Smooth muscle cell (in vitro differentiated cells): Measurements from ENCODE around the gene ZNF134. TPM values are rescaled to one million over a fixed set of nuclear protein-coding genes. Genes with fewer than 3 reads are reported as not detected.

Experiments used
- DNase-seq: peaks from one replicate; lab custom pipeline; 2025; ENCODE audit not compliant: unreplicated experiment; lab: John Stamatoyannopoulos, UW
- H2AFZ ChIP-seq: fragments of 200-600 bp; sonication (generic); 2 replicates; pipeline ENCODE4 v1.6.0; 2016; ENCODE audit warnings: antibody characterized with exemption, low read depth, mild to moderate bottlenecking
- H3F3A ChIP-seq: fragments of 200-600 bp; sonication (generic); 2 replicates; pipeline ENCODE4 v1.6.0; 2017; ENCODE audit warnings: antibody characterized with exemption, low read depth
- H3K27ac ChIP-seq: fragments of 200-600 bp; sonication (generic); 2 replicates; pipeline ENCODE4 v1.5.1; 2016; ENCODE audit warnings: low read depth, mild to moderate bottlenecking
- H3K27me3 ChIP-seq: fragments of 200-600 bp; sonication (generic); 2 replicates; pipeline ENCODE4 v1.6.1; 2016; ENCODE audit warnings: low read depth, mild to moderate bottlenecking
- H3K36me3 ChIP-seq: fragments of 200-600 bp; sonication (generic); 2 replicates; pipeline ENCODE4 v1.5.1; 2016; ENCODE audit warnings: low read depth
- H3K4me1 ChIP-seq: fragments of 200-600 bp; sonication (generic); 2 replicates; pipeline ENCODE4 v1.5.1; 2016; ENCODE audit warnings: low read depth
- H3K4me2 ChIP-seq: fragments of 200-600 bp; sonication (generic); 2 replicates; pipeline ENCODE4 v1.6.0; 2016; ENCODE audit warnings: mild to moderate bottlenecking
- H3K4me3 ChIP-seq: fragments of 200-600 bp; sonication (generic); 2 replicates; pipeline ENCODE4 v1.5.1; 2016; ENCODE audit warnings: mild to moderate bottlenecking
- H3K79me2 ChIP-seq: fragments of 200-600 bp; sonication (generic); 2 replicates; pipeline ENCODE4 v1.6.0; 2016; ENCODE audit warnings: low read depth, mild to moderate bottlenecking
- H3K9ac ChIP-seq: fragments of 200-600 bp; sonication (generic); 2 replicates; pipeline ENCODE4 v1.6.0; 2016; ENCODE audit warnings: low read depth
- H3K9me3 ChIP-seq: fragments of 200-600 bp; sonication (generic); replicated peaks from 2 replicates; pipeline ENCODE4 v1.5.1; 2016; ENCODE audit warnings: low read depth
- H4K20me1 ChIP-seq: fragments of 200-600 bp; sonication (generic); 2 replicates; pipeline ENCODE4 v1.6.0; 2016; ENCODE audit warnings: low read depth
- WGBS: methylation state at CpG from one replicate; pipeline ENCODE4 v1.1.7; 2016; ENCODE audit warnings: low lambda C conversion rate; 5-methylcytosine and 5-hydroxymethylcytosine counted together
- polyA plus RNA-seq: library from polyadenylated mRNA; unstranded; fragments of >200 nt; fragmentation: Nextera tagmentation; extraction: Ambion mirVana; gene quantifications from 2 replicates; pipeline ENCODE4 v1.2.1, GENCODE V29; 2016
- total RNA-seq: library from RNA; depleted of rRNA; stranded (reverse); fragments of >200 nt; gene quantifications from 2 replicates; pipeline ENCODE4 v1.2.3, GENCODE V29; 2014
- TF ChIP-seq, protein P1 (sequence below): fragments of 200-600 bp; sonication (generic); IDR thresholded peaks from 2 replicates; pipeline ENCODE4 v1.5.1; 2017; ENCODE audit warnings: borderline replicate concordance, mild to moderate bottlenecking, antibody characterized with exemption; ENCODE audit not compliant: insufficient read depth, poor library complexity, severe bottlenecking

Gene ZNF134
- total and polyA plus RNA-seq, 2 experiments from 2014 or later, result 7.0 to 27.6 TPM

DNA sequence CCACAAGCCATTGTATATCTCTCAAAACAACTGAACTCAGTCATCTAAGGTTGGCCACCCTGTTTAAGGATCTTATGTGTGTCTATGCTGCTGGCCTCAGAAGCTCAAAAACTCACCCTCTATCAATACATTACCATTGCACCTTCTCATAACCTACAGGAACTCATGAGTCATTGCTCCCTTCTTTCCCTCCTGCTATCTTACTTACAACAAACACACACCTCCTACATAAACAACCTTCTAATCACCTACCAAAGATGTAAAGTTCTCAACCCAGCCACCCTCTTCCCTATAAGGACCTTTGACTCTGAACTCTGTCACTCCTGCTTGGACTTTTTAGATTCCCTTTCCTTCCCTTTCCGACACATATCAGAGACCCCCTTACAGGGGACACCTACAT is 41.4 kb downstream of the ZNF134 start:
- peaks cover 9% of the 10 kb centered on the region for H3K27me3 ChIP-seq
- 61% methylated on average over 1 of the region's 1 CpG for WGBS
- no peaks in the 10 kb centered on the region for H3K36me3 ChIP-seq
- no peak overlapping the region for H2AFZ ChIP-seq
- H3K4me1 ChIP-seq, result no peaks in the 10 kb centered on the region
- no peak overlapping the region for H3K4me3 ChIP-seq
- no peaks in the 10 kb centered on the region for H3K79me2 ChIP-seq
- no peak overlapping the region for H3K4me2 ChIP-seq
- no peaks in the 10 kb centered on the region for H4K20me1 ChIP-seq
- no peaks in the 10 kb centered on the region for H3F3A ChIP-seq
- H3K9me3 ChIP-seq, result no peaks in the 10 kb centered on the region
- TF ChIP-seq, protein P1, sequence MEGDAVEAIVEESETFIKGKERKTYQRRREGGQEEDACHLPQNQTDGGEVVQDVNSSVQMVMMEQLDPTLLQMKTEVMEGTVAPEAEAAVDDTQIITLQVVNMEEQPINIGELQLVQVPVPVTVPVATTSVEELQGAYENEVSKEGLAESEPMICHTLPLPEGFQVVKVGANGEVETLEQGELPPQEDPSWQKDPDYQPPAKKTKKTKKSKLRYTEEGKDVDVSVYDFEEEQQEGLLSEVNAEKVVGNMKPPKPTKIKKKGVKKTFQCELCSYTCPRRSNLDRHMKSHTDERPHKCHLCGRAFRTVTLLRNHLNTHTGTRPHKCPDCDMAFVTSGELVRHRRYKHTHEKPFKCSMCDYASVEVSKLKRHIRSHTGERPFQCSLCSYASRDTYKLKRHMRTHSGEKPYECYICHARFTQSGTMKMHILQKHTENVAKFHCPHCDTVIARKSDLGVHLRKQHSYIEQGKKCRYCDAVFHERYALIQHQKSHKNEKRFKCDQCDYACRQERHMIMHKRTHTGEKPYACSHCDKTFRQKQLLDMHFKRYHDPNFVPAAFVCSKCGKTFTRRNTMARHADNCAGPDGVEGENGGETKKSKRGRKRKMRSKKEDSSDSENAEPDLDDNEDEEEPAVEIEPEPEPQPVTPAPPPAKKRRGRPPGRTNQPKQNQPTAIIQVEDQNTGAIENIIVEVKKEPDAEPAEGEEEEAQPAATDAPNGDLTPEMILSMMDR, result no peak
- no peak overlapping the region for H3K9ac ChIP-seq
- no peak overlapping the region for H3K27ac ChIP-seq
- DNase-seq, result no peak

DNA sequence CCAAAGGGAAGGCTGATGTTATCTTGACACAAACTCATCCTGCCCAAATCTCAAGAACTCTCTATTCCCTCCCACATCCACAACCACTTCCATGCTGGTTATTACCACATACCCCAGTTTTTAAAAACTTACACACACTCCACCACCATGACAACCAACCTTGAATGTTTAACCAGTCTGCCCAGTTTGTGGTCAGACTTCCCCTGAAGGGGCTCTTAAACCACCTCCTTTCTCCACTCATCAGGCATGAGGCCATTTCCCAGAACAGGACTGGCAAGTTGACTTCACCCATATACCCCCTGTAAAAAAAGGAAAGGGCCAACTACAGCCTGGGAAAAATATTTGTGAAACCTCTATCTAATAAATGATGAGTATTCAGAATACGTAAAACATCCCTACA is 42.3 kb downstream of the ZNF134 start:
- Histone ChIP-seq H3K36me3 (no peaks in the 10 kb centered on the region), H3F3A (no peaks in the 10 kb centered on the region), H3K79me2 (no peaks in the 10 kb centered on the region), H3K27ac (no peak overlapping the region), H3K4me1 (no peaks in the 10 kb centered on the region), H3K4me2 (no peak overlapping the region), H2AFZ (no peak overlapping the region), H3K27me3 (peaks cover 9% of the 10 kb centered on the region), H3K9me3 (no peaks in the 10 kb centered on the region), H3K4me3 (no peak overlapping the region), H4K20me1 (no peaks in the 10 kb centered on the region), H3K9ac (no peak overlapping the region)
- WGBS, result 67% methylated on average over 1 of the region's 1 CpG
- no peak for DNase-seq
- TF ChIP-seq, protein P1, result no peak

DNA sequence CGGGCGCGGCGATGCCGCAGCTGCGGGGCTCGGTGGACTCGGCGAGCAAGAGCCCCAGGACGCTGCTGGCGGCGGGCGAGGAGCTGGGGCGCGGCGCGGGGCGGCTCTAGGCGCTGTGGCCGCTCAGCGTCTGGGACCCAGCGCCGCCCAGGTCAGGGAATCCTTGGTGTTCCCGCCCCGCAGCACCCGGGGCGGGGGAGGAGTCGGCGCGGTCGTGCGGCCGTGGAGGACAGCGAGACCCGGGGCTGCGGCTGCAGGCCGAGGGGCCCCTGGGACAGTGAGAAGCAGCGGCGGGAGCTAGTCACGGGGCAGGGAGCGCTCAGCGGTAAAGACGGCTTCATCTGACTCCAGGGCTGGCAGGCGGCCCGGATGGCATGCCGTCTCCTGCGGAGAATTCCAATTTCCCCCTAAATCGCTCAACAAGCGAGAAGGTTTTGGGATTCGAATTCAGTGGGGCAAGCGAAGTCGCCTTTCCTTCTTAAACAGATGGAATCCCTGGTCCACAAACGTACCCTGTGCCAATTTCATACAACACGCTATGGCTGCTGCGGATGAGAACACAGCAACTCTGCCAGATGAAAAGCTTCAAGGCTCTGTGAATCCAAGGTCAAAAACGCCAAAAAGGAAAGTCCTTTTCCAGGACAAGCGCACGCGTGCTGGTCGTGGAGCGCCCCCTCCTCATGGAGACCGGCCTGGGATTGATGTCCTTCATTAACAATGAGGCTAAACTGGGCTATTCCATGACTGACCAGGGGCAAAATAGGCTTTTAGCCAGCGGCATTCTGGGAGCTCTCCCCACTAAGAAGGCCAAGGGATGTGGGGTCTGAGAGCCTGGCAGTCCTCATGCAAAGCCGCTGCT is 50.5 kb downstream of the ZNF134 start:
- Histone ChIP-seq H3F3A (no peaks in the 10 kb centered on the region), H3K36me3 (no peaks in the 10 kb centered on the region), H3K4me1 (peaks cover 4% of the 10 kb centered on the region), H3K27ac (no peak overlapping the region), H3K4me3 (peak overlapping the region; percentile 71), H3K9ac (peak overlapping the region; percentile 43), H2AFZ (peak overlapping the region; percentile 99), H3K4me2 (peak overlapping the region; percentile 97), H4K20me1 (no peaks in the 10 kb centered on the region), H3K27me3 (peaks cover 5% of the 10 kb centered on the region), H3K79me2 (no peaks in the 10 kb centered on the region), H3K9me3 (no peaks in the 10 kb centered on the region)
- peak; percentile 24 for DNase-seq
- TF ChIP-seq, protein P1, result no peak
- WGBS, result 3% methylated on average over 52 of the region's 64 CpGs
